Raji (cell line): ENCODE data around the gene STXBP5L.

ENCODE experiments used
- POLR2A ChIP-seq: IDR thresholded peaks from 2 replicates; pipeline ENCODE4 v1.6.1; 2011; ENCODE audit warnings: low read depth, low read length, control low read depth; ENCODE audit not compliant: insufficient read depth

The STXBP5L gene

DNA sequence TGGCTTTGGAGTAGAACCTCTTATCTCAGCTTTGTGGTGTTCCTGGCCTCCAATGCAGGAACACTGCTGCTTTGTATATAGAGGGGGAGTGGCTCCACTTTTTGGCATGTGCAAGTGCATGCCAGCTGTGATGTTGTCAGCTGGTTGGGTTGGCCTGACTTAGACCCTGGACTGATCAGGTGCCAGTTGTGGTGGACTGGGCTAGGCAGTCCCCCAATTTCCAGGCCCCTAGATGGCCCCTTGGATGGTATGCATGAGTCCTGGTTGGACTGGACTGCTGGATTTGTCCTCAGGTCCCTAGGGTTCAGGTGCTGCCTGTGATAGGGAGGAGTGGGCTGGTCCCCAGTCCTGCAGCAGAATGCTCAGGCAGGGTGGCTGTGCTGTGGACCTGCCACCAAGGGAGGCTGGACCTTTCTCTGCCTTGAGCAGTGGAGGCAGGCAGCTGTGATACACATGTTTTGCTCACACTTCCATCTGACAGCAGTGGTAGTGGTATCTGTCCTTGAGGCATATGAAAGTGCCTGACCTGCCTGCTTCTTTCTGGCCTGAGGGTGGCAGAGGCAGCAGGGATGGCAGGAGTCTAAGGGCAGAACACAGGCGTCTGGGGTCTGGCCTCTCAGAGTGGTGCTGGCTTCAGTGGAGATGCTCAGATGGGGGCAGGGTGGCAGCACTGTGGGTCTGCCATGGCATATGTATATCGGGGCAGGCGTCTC lies 74.8 kb downstream of the STXBP5L start:
- no peak for TF ChIP-seq POLR2A

- TF ChIP-seq POLR2A: no peak
Observed at GRCh38 chr3:120983321-120983665, 75.3 kb downstream of the STXBP5L start.

GRCh38 chr3:120983841-120984240 lies 75.8 kb downstream of the STXBP5L start:
- TF ChIP-seq POLR2A: no peak

- no peak for TF ChIP-seq POLR2A
Observed at GRCh38 chr3:120985242-120985641, 77.2 kb downstream of the STXBP5L start.

DNA sequence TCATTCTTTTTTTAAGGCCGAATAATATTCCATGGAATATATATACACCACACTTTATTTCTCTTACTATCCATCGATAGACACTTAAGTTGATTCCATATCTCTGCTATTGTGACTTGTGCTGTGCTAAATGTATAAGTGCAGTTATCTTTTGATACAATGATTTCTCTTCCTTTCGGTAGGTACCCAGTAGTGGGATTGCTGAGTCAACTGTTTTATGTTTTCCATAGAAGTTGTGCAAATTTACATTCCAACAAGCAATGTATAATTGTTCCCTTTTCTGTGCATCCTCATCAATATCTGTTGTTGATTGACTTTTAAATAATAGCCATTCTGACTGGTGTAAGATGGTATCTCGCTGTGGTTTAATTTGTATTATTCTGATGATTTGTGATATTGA lies 81.0 kb downstream of the STXBP5L start:
- TF ChIP-seq POLR2A: no peak

DNA sequence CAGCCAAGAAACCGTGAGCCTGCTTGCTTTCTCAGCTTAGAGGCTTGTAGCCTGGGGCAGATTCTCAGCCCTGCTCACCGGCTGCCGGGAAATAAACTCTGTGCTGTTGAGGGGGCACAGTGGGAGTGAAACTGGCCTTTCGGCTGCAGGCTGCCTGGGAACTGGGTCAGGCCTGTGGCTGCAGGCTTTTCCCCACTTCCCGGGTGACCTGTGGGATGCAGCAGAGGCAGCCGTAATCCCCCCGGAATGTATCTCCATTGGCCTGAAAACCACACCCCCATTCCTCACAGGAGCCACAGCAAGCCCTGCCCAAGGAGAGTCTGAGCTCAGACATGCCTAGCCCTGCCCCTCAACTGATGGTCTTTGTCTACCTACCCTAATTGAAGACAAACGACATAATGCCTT lies 110.9 kb downstream of the STXBP5L start:
- no peak for TF ChIP-seq POLR2A

GRCh38 chr3:121063628-121064027 lies 155.6 kb downstream of the STXBP5L start:
- no peak for TF ChIP-seq POLR2A

GRCh38 chr3:121064121-121064520 lies 156.1 kb downstream of the STXBP5L start:
- no peak for TF ChIP-seq POLR2A

- TF ChIP-seq POLR2A: no peak
Observed at GRCh38 chr3:121072133-121072532, 164.1 kb downstream of the STXBP5L start.

DNA sequence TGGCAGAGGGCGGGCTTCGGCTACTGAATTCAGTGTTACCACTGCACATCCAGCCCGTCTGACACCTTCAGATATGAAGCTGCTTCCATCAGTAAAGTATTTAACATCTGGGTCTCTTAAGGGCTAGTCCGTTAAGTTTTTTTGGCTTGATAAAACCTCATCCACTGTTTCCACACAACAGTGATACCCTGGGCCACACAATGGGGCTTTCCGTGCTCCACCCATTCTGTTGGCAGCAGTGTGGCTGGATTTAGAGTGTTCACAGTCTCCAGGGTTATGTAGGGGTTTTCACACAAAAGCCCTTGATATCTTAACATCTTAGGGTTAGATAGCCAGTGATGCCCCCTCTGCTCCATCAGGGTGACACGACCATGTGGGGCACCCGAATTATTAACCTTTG lies 165.0 kb downstream of the STXBP5L start:
- no peak for TF ChIP-seq POLR2A

DNA sequence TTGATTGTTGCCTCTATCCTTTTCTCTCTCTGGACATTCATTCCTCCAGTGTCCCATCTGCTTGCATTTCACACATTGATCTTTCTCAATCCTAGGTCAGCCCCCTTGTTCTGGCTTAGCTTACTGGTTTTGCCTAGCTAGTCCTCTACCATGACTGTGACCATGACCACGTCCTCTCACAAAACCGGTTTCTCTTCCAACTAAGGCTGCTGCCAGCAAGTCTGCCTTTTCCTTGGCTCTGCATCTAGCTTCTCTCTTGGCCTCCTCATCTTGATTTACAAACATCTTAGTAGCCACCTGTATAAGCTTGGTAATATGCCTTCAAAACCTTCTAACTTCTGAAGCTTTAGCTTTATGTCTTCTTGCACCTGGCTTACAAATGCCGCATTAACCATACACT lies 167.2 kb downstream of the STXBP5L start:
- no peak for TF ChIP-seq POLR2A

- TF ChIP-seq POLR2A: no peak
Observed at GRCh38 chr3:121096953-121097352, 188.9 kb downstream of the STXBP5L start.

DNA sequence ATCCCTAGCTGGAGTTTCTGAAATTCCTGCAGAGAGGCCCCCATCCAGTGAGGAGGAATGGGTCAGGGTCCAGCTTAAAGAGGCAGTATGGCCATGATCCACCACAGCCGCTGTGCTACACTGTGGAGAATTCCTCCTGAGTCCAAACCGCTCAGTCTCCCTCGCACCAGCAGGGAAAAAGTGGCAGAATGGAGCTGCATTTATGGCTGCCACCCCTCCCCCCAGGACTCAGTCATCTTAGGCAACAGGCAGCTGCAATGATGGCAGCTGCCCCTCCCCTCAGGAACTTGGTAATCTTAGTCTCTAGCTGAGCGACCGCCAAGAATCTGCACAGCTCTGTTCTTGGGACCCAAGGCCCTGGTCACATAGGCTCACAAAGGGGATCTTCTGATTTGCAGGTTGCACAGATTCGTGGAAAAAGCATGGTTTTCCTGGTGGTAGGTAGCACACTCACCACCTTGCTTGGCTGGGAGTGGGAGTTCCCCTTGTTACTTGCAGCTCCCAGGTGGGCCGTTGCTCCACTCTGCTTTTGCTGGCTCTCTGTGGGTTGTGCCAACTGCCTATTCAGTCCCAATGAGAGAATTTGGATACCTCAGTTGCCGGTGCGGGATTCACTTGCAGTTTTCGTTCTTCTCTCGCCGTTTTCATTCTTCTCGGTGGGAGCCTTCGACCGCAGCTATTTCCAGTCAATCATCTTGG lies 204.1 kb downstream of the STXBP5L start:
- no peak for TF ChIP-seq POLR2A

DNA sequence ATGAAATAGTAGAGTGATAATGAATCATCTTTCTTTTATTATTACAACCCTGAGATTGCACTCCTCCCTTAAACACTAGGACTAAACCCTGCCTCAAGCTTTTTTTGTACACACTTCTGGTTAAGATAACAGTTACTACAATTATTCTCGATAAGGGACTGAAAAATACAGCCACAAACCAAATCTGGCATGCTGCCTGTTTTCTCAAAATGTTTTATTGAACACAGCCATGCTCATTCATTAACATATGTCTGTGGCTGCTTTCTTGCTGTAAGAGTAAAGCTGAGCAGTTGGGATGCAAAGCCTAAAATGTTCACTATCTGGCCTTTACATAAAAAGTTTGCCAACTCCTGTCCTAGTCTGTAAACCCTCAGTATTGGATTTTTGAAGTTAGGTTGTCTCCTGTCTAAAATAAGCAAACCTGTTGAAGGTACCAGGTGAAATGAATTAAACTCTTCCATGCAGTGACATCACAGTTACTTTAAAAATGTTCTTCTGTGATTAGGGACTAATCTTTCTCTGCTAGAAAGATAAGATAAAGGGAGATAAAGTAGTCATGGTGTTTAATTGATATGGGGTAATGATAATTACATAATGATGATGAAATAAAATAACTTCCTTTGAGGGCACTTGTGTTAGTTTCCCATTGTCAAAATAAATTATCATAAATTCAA lies 218.2 kb downstream of the STXBP5L start:
- no peak for TF ChIP-seq POLR2A

DNA sequence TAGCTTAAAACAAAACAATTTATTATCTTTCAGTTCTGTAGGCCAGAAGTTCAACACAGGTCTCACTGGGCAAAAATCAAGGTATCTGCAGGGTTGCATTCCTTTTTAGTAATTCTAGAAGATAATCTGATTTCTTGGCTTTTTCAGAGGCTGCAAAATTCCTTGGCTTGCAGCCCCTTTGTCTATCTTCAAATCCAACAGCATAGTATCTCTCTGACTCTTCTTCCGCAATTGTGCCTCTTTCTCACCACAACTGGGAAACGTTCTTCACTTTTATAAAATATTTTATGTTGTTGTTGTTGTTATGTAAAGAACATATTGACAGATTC lies 218.7 kb downstream of the STXBP5L start:
- no peak for TF ChIP-seq POLR2A

DNA sequence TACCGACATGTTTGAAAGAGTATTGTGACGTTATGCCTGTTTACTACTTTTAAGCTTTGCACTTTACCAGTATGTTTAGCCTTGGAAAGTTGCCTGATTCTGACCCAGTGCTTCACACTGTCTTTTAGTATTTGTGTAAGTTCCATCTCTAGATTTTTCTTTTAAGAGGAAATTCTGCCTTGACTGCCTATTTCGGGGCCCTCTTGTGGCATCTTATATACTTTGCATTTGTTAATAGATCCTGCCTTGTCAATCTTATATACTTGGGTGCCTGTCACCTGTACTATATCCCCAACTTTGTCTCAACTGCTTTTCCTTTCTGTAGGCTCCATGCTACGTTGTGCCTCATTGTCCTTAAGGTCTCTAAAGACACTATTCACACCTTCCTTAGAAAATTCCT lies 244.6 kb downstream of the STXBP5L start:
- TF ChIP-seq POLR2A: no peak
